GM21526 (cell line): Measurements from ENCODE around the gene PHOSPHO1.
"Not testable (repeated sequence)": the region's sequence is repeated elsewhere in the genome, so short reads cannot be mapped to it uniquely, and the experiment has no call there.

Source experiments
- ATAC-seq: cut with Tn5 transposase; IDR thresholded peaks from one replicate; pipeline ENCODE4 v1.9.1; 2021; ENCODE audit warnings: moderate library complexity; ENCODE audit not compliant: unreplicated experiment, low FRiP score

The PHOSPHO1 gene

DNA sequence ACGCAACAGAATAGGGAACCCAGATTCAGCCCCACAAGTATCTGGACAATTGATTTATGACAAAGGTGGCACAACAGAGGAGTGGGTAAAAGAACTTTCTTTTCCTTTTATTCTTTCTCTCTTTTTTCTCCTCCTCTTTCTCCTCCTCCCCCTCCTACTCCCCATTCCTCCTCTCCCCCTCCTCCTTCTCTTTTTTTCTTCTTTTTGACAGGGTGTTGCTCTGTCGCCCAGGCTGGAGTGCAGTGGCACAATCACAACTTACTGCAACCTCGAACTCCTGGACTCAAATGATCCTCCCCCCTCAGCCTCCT is 36.3 kb downstream of the PHOSPHO1 start:
- ATAC-seq = no peak

DNA sequence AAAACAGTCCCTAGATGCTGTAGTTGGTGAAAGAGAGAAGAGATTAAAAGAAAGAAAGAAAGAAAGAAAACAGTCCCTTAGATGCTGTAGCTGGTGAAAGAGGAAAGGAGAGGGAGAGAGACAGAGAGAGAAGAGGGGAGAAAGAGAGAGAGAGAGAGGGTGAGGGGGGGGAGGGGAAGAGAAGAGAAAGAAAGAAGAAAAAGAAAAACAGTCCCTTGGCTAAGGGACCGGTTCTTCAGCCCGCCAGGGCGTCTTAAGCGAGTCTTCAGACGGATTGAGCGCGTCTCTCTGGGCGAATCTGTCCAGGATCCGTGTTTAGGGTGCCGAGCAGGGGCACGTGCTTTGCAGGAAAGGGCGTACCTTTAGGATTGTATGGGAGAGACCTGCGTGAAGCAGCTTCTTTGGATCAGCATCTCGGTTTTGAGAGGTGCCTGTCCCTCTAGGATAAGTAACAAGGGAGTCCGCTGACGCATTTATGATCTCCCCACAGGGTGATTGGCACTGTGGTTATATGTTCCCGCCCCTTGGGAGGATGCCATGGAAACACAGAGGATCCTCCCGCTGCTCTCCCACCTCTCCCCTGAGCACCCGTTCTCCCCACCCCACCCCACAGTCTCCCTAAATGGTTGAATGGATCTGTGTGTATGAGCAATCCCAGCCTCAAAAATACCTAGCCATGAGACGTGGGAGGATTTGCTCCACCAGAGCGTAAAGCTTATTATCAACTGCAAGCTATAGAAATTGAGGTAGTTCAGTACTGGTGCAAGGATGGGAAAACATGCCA is 36.9 kb downstream of the PHOSPHO1 start:
- no peak for ATAC-seq

DNA sequence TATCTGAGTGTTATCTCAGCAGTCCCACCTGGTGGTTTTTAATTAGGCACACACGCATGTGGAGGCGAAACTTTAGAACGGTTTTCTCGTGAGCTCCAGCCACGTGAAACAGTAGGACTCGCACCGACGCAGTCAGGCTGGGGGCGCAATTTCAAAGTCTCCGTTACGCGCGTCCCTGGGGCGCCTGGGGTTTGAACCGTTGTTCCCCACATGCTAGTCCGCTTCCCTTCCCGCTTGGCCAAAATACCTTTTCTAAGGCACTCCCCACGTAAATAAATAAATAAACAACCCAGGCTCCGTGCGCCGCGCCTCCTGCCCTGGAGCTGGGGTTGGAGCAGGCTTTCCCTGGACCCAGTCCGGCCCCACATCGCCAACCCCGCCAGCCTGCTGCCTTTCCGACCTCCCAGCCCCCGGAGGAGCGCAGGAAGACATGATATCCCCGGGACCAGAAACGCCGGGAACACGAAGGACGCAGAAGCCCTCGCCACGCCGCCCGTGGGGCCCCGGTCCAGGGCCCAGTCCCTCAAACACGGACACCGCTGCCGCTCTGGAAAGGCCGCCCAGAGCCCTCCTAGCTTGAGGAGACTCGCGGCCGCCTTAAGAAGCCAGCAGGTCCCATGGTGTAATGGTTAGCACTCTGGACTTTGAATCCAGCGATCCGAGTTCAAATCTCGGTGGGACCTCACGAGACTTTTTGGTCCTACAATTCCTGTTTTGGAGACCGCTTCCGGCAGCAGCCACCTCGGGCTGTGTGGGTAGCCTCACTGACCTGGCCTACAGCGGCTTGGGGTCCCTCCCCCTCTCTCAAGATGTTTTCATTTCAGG is 38.5 kb downstream of the PHOSPHO1 start:
- ATAC-seq = peak; percentile 39

DNA sequence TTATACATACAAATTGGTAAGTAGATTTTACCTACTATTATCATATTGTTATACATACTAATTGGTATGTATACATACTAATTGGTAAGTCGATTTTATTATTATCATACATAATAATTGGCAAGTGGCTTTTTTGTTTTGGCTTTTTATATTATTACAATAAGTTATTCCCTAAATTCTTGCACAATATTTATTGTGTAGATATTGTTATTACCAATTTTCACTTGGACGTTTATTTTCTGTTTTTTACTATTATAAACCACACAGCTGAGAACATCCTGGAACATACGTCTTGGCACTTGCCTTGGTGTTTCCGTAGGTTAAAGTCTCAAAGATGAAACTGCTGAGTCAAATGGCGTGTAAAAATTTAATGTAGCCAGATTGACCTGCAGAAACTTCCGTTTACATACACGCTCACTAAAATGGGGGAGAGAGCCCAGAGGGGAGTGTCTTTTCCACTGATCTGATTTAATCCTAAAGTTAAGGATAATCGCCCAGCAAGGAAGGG is 39.1 kb downstream of the PHOSPHO1 start:
- ATAC-seq = peak; percentile 7

DNA sequence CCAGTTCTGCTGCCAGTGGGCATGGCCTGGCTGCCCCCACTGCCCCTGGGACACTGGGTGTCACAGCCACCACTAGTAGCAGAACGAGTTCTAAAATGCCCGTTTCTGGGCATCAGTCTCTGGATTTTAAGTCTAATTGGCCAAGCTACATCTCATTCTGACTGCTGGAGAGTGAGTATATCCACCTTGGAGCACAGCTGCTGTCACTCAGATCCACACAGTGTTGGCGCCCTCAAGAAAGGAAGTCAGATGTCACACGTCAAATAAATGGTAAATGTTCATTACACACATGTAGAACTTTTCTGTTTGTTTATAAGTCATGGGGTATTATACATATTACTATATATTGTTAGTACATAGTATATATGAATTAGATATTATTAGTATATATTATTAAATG is 39.7 kb downstream of the PHOSPHO1 start:
- no peak for ATAC-seq

DNA sequence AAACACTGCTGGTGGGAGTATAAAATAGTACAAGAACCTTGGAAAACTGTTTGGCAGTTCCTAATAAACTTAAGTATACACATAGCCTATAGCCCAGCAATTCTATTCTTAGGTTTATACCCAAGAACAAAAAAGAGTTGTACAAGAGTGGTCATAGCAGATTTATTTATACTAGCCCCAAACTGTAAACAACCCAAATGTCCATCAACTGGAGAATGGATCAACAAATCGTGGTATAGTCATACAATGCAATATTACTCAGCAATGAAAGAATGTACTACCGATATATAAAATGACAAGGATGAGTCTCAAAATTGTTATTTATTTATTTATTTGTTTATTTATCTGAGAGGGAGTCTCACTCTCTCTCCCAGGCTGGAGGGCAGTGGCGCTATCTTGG is 43.3 kb downstream of the PHOSPHO1 start:
- no peak for ATAC-seq

DNA sequence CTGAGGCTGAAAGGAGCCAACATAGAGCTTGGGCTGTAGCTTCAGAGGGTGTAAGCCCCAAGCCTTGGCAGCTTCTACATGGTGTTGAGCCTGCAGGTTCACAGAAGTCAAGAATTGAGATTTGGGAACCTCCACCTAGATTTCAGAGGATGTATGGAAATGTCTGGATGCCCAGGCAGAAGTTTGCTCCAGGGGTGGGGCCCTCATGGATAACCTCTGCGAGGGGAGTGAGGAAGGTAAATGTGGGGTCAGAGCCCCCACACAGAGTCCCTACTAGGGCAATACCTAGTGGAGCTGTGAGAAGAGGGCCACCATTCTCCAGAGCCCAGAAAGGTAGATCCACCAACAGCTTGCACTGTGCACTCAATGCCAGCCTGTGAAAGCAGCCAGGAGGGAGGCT is 45.2 kb downstream of the PHOSPHO1 start:
- not testable (repeated sequence) for ATAC-seq

DNA sequence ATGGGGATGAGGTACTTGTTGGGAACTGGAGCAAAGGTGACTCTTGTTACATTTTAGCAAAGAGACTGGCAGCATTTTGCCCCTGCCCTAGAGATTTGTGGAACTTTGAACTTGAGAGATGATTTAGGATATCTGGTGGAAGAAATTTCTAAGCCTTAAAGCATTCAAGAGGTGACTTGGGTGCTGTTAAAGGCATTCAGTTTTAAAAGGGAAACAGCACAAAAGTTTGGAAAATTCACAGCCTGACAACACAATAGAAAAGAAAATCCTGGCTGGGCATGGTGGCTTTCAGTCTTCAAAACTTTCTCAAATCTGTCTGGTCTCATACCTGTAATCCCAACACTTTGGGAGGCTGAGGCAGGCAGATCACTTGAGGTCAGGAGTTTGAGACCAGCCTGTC is 46.1 kb downstream of the PHOSPHO1 start:
- ATAC-seq = not testable (repeated sequence)

DNA sequence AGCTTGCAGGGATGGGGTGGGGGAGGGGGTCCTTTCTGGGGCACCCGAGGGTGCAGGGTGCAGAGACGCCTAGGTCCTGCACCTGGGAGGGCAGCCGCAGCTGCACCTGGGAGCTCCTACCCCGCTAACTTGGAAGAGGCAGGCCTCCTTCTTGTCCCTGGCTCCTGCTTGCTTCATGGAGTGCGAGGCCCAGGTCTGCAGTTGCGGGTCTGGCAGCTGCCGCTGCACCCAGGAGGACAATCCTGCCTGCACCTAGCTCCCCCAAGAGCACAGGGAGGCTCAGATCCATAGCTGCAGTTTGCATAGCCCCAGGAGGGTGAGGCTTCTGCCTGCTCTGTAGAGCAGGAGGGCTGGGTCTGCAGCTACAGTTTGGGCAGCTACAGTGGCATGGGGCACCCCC is 46.8 kb downstream of the PHOSPHO1 start:
- no peak for ATAC-seq

DNA sequence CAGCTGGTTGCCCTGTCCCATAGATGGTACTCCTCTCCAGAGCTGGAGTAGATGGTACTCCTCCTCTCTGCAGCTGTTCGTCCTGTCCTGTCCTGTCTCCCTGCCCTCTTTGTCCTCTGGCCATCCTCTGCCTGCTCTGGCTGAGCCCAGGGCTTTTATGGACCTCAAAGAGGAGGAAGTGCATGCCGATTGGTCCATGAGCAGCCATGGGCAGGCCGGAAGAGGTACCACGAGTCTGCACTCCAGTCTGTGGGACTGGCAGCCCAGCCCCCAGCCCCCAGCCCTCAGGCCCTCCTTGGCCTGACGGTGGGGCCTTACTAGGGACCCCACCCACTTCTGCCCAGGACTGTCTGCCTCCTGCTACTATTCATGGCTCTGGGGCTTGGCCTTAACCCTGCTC is 47.2 kb downstream of the PHOSPHO1 start:
- no peak for ATAC-seq

DNA sequence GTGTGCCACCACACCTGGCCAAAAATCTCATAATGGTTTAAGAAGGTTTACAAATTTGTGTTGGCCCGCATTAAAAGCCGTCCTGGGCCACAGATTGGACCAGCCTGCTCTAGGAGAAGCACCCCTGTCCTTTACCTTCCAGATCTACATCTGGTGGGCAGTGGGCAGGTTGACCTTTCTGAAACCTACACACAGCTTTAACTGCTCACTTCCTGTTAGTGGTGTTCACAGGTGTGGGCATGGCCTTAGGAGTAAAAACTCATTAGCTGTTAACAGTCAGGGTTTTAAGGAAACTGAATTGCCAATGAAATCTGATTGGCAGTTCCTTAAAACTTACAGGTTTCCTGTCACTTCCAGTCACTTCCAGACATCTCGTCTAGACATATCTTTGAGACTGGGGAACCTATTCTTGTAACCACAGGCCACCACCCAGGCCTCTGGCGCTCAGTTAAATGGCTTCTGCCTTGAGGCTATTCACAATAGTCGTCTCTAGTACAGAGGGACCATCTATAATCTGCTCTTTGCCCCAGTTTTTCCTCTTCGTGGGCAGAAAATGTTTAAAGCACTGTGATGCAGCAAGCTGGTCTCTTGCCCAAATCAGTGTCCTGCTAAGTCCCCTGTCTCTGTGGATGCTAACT is 49.5 kb downstream of the PHOSPHO1 start:
- ATAC-seq = no peak

DNA sequence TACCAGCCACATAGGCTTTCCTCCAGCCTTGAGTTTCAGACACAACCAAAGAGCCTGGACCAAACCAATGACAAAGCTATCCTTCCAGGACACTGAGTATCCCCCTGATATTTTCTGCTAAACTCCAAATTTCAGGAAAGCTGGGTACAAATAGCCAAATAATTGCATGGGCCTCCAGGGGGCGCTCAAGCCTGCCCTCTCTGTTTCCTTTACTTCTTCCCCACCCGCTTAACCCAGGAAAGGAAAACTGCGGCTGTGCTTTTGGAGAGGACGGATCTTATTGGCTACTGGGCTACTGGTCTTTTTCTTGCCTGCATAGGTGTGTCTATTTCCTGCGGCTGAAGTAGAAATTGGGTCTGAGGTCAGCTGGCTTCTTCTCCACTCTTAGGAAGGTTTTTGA is 50.3 kb downstream of the PHOSPHO1 start:
- ATAC-seq = no peak

DNA sequence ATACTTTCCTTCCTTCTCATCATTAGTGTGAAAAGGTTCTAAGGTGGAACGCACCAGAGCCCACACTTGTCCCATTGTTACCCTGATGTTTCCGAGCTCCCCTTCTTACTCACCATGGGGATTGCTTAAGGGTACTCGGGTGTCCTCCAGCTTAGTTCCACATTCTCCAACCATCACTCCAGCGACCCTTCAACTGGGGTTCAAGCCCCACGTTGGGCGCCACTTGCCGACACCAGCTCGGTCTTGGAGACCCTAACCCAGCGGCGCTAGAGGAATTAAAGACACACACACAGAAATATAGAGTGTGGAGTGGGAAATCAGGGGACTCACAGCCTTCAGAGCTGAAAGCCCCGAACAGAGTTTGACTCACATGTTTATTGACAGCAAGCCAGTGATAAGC is 54.6 kb downstream of the PHOSPHO1 start:
- not testable (repeated sequence) for ATAC-seq
